ENCODE results near the gene CARHSP1.

Gene CARHSP1

DNA sequence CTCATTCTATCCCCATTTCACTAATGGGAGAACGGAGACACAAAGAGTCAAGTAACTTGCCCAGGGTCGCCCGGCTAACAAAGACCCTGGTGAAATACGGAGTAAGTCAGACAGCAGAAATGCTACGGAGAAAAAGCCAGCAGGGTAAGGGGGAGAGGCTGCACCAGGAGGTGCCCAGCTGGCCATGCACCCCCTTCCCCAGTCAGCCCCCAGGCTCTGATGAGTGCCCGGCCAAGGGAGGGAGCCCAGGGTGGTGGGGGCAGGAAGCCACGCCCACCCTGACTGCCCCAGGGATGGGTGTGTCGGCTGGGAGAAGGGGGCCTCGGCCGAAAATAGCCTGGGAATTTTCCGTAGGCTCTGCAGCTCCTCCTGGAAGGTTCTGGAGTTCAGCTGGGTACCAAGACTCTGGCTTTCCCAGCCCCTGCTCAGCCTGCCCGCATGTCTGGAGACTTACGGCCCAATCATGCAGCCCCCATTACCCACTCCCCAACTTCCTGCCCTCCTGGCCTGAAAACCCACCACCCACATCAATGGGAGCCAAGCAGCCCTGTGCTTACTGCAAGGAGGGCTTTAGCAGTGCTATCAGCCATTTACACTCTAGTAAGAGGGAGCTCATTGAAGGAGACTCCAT is 4.2 kb downstream of the CARHSP1 start:
- TF ChIP-seq, protein P1, sequence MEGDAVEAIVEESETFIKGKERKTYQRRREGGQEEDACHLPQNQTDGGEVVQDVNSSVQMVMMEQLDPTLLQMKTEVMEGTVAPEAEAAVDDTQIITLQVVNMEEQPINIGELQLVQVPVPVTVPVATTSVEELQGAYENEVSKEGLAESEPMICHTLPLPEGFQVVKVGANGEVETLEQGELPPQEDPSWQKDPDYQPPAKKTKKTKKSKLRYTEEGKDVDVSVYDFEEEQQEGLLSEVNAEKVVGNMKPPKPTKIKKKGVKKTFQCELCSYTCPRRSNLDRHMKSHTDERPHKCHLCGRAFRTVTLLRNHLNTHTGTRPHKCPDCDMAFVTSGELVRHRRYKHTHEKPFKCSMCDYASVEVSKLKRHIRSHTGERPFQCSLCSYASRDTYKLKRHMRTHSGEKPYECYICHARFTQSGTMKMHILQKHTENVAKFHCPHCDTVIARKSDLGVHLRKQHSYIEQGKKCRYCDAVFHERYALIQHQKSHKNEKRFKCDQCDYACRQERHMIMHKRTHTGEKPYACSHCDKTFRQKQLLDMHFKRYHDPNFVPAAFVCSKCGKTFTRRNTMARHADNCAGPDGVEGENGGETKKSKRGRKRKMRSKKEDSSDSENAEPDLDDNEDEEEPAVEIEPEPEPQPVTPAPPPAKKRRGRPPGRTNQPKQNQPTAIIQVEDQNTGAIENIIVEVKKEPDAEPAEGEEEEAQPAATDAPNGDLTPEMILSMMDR (IDR thresholded peaks at IDR 0.05; ENCODE audit: borderline replicate concordance, insufficient read depth, low read depth, low read length): no peak
- no peak overlapping the region for H3K4me3 ChIP-seq (ENCODE audit: low read depth, low read length)

DNA sequence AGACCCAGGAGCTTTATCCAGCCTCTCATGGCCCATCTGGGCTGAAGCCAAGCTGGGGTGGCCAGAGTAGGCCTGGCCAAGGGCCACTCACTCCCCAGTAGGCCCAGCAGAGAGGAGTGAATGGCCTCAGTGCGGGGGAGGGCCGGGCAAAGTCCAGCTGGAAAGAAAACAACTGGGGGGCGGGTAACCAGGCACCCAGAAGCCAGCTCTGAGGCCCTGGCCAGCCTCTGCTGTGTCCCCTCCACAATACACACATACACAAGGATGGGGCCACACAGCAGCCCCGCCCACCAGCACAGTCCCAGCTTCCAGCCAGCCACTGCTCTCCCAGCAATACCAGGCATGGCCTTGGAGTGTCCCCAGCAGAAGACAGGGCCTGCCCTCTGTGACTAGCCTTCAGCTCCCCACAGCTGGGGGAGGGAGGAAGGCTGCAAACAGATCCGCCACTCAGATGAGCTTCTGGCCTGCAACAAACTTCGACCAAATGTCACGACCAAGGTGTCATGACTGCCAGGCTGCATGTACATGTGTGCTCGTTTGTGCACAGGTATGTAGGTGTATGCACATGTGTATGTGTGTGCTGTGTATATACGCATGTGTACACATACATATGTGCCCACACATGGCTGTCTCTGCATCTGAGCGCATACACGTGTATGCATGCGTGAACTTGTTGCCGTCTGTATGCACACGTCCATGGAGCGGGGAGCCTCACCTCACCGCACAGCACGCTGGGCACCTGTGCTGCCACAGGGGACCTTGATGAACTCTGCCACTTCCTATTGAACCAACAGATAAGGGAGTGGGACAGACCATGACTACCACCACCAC is 5.0 kb downstream of the CARHSP1 start:
- H3K4me3 ChIP-seq (ENCODE audit: low read depth, low read length): no peak overlapping the region
- TF ChIP-seq, protein P1 (IDR thresholded peaks at IDR 0.05; ENCODE audit: borderline replicate concordance, insufficient read depth, low read depth, low read length): no peak

DNA sequence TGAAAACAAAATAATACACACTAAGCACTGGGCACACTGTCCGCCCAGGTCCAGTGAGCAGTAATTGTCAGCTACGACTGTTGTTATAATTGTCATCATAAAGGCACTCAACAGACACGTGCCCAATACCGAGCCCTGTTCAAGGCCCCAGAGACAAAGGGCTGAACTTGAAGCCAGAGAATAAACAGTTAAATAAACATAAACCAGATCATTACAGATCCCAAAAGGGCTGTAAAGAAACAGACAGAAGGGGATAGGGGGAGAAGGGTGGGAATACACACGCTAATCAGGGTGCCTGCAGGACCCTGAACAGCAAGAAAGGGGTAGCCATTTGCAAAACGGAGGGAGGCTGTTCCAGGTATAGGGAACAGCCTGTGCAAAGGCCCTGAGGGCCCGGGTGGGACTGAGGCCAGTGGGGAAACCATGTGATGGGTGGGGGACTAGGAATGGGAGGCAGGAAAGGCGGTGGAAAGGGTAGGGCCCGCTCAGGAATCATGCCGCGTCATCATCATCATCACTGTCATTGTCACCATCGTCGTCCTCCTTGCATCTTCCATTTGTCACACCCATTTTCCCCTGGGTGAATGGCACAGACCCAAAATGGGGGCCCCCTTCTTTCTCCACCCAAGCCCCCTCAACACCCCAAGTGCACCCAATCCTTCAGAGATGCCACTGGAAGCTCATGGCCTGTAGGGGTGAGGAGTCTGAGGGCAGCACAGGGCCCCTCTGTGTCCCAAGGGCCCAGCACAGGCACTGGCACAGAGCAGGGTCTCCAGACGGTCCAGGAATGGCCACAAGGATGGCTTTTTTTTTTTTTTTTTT is 6.3 kb downstream of the CARHSP1 start:
- H3K4me3 ChIP-seq (ENCODE audit: low read depth, low read length): no peak overlapping the region
- TF ChIP-seq, protein P1 (IDR thresholded peaks at IDR 0.05; ENCODE audit: borderline replicate concordance, insufficient read depth, low read depth, low read length): no peak

DNA sequence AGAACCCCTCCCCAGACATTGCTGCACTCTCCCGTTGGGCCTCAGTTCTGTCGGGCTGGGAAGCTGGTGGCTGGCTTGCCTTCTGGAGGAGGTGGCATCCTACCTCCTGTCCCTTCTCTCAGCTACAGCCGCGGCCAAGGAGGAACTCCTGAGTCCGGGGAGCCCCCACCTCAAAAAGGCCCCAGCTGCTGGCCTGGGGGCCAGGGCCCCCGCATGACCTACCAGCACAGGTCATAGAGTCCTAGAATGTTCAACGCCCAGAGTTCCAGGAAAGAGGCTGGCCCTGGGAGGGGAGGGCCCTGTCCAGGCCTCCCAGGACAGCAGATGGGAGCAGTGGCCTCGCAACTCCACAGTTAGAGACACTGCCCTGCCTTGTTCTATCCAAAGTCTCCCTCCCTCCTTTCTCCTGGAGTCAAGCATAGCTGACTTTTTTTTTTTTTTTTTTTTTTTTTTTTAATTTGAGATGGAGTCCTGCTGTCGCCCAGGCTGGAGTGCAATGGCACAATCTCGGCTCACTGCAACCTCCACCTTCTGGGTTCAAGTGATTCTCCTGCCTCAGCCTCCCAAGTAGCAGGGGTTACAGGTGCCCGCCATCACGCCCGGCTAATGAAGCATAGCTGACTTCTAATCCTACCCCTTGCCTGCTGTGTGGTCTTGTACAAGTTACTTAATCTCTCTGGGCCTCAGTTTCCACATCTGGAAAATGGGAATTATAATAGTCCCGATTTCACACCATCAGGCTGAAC is 7.1 kb downstream of the CARHSP1 start:
- TF ChIP-seq, protein P1 (IDR thresholded peaks at IDR 0.05; ENCODE audit: borderline replicate concordance, insufficient read depth, low read depth, low read length): no peak
- no peak overlapping the region for H3K4me3 ChIP-seq (ENCODE audit: low read depth, low read length)

DNA sequence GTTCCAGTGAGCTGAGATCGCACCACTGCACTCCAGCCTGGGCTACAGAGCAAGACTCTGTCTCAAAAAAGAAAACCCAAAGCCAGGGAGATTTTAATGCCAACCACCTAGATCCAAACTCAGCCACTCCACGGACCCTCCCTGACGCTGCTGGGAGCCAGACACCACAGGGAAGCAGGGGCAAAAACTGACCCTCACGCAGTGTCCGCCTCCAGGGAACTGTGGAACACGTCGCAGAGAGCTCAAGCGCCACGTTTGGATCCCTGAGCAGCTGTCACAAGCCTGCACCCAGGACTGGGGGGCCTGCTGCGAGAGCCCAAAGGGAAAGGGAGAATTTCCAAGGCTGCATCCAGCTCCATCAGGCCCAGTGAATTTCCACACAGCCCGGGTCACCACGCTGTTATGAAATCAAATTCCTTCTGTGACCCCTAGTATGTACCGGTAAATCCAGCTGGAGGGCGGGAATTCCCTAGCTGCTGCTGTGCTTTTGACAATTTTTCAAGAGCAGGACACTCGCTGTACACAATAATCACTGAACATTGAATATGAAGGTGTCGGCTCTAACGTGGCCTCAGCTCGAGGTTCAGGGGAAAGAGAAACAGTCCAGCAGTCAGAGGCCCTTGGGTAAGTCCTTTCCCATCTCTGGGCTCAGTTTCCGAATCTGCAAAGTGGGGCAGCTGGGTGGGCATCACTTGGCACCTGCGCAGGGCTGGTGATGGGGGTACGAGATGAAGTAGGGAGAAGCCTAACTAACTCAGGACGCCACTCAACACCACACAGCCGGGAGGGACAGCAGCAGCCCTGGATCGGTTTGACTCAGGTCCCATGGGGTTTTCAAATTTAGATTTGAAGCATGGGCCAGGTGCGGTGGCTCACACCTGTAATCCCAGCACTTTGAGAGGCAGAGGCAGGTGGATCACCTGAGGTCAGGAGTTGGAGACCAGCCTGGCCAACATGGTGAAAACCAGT is 8.6 kb downstream of the CARHSP1 start:
- TF ChIP-seq, protein P1 (IDR thresholded peaks at IDR 0.05; ENCODE audit: borderline replicate concordance, insufficient read depth, low read depth, low read length): no peak
- H3K4me3 ChIP-seq (ENCODE audit: low read depth, low read length): no peak overlapping the region

Measured in GM12875 (cell line).